IPS-NIHi7 (cell line): Measurements from ENCODE around the gene NKIRAS1.
"Not testable (repeated sequence)": the region's sequence is repeated elsewhere in the genome, so short reads cannot be mapped to it uniquely, and the experiment has no call there.

Source experiments
- DNase-seq: peaks from one replicate; pipeline ENCODE4 v3.0.0; 2012; ENCODE audit warnings: mixed read lengths; ENCODE audit errors: extremely low spot score

Gene NKIRAS1

DNA sequence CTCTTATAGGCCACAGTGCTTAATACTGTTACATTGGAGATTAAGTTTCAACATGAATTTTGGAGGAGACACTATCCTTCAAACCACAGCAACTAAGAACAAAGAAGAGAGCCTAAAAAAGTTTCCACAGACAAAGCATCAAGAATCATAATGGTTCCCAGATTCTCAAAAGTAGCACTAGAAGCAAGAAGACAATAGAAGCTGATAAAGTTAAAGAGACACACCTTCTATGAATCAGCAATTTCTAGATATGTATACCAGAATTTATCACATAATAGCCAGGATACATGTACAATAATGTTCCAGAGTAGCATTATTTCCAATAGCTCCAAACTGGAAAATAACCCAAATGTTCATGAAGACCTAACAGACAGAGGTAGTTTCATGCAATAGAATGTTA is 12.2 kb downstream of the NKIRAS1 start:
- no peak for DNase-seq

DNA sequence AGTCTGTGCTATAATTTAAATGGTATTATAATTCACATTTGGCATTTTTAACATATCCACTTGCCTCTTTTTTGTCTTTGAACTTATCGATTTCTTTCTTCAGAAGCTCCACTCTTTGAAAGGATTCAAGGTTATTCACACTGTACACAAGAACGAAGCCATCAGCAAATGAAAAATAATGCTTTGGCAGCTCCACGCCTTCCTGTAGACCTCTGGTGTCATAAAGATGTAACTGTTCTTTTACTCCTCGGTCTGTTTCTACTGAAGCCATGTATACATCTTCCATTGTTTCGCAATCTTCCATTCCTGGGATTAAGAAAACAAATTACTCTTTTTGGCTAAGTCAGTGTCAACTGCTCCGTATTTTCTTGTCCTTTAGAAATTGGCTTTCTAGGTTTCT is 16.0 kb downstream of the NKIRAS1 start:
- no peak for DNase-seq

DNA sequence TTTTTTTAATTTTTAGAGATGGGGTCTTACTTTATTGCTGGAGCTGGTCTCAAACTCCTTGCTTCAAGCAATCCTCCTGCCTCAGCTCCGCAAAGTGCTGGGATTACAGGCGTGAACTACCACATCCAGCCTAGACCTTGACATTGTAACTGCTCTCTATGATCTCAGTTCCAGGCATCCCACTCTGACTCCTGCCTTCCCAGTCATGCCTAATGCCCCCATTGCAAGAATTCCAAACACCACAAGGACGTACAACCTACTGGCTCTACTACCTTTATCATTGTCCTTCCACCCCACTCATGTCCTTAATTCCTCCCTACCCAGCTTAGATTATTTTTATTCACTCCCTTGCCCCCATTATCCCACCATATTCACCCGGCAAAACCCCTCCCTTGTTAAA is 21.6 kb downstream of the NKIRAS1 start:
- DNase-seq: no peak

DNA sequence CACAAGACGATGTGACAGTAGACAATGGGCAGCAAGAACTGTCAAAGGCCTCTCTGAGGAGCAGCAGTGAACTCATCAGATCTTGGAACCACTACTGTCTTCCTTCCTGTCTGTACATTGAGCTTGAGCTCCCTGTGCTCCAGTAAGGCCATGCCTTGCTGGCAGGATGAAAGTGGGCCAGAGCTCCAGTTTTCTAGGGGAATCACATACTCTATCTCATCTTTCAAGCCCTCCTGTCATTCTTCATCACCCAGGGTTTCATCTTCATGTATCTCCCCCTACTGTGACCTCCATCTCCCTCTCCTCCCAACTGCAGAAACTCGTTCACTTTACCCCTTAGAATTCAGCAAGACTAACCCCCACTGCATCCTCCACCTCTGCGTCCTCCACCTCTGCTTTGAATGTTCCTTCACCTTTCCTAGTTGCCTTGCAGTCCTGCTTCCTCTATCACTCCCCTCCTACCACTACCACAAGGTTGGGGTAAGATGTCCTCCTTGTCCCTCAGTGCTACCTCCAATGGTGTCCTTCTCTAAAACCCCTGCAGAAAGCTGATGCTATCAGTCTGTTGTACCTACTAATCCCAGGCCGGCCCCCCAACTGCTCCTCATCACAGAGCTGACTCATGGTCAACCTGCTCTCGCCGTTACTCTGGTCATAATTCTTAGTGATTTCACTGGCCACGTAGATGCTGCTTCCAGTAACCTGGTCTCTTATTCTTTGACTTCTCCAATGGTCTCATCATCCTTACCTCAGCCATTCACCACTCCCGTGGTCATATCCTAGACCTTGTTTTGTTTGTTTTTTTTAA is 22.3 kb downstream of the NKIRAS1 start:
- no peak for DNase-seq

DNA sequence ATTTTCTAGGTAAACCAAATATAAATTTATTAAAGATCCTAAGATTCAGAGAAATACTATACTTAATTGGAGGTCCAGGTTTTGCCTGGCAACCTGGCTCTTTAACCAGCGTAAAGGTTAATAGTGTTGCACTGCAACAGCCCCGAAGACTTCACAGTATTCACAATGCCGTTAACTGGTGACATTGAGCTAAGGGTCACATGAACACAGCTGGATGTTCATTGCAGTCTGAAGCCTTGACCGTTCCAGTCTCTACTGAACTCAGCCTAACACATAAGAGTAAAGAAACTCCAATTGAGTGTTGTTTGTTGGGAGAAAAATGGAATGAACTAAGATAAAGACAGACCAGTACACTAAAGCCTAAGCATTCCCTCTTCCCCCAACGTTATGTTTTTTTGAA is 26.8 kb downstream of the NKIRAS1 start:
- no peak for DNase-seq

DNA sequence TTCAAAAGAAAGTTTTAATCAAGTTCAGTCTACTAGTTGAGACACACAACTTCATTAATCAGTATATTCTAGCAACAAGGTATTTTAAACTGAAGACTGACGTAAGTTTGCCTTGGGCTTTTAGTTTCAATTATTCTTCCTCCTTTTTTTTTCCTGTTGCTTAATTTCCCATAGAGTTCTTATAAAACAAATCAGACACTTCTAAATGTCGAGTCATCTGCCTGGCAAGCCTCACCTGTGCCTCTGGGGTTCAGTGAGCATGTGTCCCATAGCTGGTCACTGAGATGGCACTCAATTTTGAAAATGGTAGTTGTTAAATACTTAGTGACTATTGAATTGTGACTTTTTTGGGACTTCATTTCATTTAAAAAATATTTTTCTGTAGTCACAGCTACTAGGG is 27.4 kb downstream of the NKIRAS1 start:
- no peak for DNase-seq

DNA sequence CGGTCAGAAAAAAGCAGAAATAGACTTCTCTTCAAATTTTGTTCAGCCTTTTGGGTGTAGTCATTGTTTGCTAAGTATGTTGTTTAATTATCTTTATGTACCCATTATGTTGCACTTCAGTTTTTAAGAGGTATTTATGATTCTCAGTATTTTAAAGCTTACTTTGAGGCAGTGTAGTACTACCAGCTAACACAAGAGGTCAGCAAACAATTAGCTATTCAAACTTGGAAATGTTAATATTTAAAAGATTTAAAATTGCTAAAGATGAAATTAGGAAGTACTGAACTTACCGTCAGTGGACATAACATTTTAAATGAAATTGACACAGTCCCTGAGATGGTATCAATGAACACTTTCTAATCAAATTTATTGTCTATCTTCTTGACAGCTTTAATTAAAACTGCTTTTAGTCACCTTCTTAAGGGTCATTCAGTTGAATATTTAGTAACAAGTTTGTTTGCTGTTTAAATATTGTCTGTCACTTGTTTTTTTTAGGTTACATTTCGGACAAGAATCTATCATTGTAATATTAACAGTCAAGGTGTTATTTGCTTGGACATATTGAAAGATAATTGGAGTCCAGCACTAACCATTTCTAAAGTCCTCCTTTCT is 28.1 kb downstream of the NKIRAS1 start:
- DNase-seq: no peak

DNA sequence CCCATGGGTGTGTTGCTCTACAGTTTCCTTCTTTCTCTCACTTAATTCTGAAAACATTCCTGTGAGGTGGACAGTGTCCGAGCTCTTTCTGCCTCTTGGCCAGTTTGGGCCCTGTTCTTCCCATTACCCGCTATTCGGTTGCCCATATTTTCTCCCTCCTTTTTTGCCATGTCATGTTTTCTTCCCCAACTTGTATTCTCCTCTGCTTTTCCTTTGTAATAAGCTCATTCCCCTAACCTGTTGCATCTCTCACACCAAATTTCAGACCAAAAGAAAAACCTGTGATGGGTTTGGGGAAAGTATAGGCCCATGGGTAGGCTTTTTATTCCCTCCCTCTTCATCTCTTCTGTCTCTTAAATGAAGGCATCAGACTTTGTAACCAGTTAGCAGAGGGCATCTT is 30.5 kb downstream of the NKIRAS1 start:
- DNase-seq: no peak

DNA sequence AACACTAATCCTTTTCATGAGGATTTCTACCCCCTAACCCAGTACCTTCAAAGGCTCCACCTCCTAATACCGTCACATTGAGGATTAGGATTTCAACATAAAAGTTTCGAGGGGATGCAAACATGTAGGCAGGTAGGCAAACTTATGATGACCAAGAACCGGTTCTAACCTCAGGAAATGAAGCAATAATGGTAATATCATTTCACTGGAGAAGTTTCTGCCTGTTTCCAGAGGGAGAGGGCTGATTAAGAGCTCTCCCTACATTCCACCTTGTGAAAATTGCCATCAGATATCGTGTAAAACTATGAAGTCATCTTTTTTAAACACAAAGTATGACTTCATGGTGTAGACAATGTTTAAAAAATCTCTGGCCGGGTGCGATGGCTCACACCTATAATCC is 31.6 kb downstream of the NKIRAS1 start:
- DNase-seq: no peak

DNA sequence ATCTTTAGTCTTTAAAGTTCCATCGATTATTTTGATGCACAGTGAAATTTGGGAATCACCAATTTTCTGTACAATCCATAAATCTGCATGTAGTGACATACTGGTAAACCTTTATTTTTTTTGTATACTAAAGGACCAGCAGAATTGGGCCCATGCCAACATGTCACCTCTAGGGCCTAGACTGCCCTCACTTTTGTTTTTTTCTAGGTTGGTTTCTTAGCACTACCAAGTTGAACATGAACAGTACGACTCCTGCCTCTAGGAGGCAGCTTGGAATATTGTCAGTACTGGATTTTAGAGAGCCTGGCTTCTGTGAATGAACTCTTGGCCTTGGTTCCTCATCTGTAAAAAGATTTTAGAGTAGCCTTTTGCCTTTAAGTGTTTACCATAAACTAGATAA is 32.3 kb downstream of the NKIRAS1 start:
- no peak for DNase-seq

DNA sequence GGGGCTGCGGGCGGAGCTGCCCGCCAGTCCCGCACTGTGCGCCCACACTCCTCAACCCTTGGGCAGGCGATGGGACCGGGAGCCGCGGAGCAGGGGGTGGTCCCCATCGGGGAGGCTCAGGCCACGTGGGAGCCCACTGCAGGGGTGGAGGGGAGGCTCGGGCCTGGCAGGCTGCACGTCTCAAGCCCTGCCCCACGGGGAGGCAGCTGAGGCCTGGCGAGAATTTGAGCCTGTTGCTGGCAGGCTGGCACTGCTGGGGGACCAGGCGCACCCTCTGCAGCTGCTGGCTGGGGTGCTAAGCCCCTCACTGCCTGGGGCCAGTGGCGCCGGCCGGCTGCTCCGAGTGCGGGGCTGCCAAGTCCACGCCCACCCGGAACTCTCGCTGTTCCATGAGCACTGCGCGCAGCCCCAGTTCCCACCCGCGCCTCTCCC is 34.3 kb downstream of the NKIRAS1 start:
- no peak for DNase-seq

DNA sequence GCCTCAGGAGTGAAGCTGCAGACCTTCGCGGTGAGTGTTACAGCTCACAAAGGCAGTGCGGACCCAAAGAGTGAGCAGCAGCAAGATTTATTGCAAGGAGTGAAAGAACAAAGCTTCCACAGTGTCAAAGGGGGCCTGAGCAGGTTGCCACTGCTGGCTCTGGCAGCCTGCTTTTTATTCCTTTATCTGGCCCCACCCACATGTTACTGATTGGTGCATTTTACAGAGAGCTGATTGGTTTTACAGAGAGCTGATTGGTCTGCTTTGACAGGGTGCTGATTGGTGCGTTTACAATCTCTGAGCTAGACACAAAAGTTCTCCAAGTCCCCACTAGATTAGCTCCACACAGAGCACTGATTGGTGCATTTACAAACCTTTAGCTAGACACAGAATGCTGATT is 34.8 kb downstream of the NKIRAS1 start:
- not testable (repeated sequence) for DNase-seq

DNA sequence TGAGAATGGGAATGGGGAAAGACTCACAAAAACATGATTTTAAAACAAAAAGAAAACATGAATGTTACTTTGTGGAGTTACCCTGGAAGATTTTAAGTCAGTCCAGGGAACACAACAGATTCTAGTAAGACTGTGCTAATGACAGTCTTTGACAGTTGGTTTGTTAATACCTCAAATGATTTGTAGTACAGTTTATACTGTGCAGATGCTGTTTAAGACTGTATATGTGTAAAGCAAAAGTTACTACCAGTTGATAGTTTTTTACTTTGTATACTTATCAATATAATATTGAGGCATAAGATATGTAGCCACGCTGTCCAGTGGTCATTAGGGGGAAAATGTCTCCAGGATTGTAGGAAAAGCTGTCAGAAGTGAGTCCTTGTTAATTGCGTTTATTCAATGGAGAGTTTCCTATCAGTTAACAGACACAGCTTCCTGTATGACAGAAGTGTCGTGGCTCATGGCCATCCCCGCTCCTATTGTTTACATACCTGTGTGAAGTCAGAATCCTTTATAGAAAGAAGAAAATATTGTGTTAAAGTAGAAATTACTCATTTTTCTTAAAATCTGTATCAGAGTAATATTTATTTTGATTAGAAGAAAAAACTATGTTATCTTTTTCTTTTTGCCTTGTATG is 36.0 kb downstream of the NKIRAS1 start:
- DNase-seq: no peak

DNA sequence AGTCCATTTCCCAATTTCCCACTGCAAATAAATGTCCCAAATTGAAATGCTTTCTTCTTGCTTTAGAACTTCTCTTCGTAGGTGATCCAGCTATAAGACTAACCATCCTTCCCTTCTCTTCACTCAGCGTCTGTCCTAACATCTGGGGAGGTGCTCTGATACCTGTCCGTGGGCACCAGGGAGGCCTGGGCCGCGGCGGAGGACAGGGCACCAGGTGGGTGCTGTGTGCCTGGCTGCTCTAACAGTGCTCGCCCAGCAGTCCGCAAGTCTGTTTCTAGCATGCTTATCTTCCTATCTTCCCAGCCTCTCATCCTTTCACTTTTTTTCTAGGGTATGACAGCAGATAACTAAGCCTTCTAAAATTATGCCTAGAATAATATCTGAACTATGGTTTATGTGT is 37.3 kb downstream of the NKIRAS1 start:
- no peak for DNase-seq

DNA sequence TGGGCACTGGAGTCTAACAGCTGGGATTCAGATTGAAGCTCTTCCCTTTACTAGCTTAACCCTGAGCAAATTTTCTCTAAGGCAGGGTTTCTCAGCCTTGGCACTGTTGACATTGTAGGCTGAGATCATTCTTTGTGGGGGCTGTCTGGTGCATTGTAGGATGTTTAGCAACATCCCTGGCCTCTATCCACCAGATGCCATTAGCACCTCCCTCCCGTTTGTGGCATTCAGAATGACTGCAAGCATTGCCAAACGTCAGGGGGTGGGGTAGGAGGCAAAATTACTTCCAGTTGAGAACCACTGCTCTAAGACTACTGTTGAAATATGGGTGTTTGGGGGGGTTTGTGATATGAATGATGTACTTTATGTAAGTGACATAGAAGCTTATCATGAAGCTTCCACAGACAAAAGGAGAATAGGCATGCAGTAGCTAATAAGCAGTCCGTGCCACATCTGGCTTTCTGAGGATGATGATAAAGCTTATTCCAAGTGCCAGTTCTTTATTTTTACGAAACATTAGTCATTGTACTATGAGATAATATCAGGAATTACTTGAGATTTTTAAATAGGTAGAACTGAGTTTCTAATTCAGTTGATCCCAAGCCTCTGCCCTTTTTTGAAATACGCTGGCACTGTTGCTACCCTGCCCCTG is 39.3 kb downstream of the NKIRAS1 start:
- DNase-seq: no peak

DNA sequence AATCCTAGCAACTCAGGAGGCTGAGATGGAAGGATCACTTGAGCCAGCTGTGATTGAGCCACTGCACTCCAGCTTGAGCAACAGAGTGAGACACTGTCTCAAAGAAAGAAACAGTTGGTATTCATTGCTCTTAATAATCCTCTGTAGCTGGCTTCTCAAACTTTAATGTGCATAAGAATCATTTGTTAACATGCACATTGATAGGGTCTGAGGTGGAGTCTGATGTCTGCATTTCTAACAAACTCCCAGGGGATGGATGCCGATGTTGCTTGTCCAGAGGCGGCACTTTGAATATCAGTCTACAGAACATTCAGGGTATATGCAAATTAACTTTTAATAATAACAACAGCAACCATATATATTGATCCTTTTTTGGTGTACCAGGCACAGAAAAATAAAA is 39.9 kb downstream of the NKIRAS1 start:
- DNase-seq: no peak

DNA sequence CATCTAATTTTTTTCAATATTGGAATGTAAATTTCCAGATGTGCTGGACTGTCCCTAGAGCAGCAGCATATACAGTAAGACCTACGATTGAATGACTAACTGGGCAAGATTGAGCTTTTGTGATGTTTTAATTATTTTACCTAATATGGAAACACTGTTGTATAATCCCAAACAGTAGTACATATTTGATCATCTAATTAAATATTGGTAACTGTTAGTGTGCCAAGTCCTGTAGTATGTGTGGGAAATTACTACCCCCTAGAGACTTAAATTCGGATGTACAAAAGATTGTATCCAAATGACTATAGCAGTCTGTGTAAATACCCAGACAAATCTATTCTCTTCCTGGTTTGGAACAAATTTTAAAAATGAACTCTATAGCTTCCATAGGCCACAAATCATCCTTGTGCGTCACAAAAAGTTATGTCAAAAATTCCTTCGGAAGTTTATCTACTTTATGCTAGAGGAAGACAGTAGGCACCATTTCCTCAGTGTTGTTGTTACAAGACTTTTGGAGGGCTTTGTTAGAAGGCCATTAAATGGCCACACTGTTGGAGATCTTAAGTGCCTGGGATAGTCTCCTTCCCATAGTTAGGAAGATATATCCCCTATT is 41.6 kb downstream of the NKIRAS1 start:
- no peak for DNase-seq

DNA sequence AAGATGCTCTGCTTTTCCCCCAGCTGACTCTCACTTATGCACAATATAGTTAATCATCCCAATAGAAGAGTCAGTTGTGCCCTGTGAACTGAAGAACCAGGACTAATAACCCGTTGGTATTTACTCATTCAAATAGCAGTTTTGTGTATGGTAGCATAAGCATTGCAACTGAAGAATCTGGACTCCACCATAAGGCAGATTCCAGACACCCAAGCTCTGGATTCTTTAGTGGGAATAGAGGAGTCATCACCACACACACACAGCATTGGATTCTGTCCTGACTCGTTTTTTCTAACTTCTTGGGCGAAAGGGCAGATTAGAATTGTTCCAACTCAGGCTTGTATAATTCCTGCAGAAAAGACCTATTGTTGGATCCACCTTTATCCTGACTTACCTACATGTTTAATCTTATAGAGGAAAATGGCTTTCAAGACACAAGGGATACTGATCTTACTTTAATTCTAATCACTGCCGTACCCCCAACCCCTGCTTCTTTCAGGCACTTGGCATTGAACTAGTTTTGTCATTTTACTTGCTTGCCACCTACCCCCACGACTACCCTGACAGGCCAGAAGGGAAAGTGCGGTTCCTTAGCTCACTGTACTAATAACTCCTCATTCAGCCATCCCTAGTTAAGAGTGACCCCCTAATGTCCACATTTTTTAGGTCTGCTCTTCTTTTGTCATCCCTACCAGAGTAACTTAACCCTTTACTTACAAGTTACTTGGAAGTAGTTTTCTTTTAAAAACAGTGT is 42.3 kb downstream of the NKIRAS1 start:
- no peak for DNase-seq

DNA sequence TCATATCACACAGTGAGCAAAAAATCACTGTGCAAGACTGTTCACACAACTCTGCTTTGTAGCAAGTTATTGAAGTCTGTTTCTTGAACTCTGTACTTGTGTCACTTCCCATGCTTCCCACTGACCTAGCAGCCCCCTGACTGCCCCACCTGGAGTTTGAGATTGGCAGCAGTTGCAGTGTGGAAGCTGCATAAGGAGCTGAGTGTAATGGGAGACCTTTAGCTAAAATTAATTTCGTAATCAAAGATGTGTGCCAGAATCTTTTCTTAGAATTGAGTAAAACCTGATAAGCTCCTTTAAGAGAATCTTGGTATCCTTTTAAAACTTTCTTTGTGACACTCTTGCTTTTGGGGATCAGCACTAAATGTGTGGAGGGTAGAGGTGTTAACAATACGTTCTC is 42.8 kb downstream of the NKIRAS1 start:
- DNase-seq: no peak

DNA sequence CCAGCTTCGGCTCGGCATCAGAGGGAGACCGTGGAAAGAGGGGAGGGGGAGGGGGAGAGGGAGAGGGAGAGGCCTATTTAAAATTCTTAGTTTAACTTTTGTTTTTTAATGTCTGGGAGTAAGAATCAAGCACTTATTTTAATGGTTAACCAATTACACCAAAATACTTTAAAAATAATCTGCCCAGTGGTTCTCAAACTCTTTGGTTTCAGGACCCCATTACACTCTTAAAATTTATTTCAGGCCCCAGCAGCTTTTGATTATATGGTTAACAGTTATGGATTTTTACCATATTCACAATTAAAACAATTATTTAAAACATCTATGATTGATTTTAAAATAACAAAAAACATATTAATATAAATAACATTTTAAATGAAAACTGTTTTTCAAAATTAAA is 44.5 kb downstream of the NKIRAS1 start:
- no peak for DNase-seq

DNA sequence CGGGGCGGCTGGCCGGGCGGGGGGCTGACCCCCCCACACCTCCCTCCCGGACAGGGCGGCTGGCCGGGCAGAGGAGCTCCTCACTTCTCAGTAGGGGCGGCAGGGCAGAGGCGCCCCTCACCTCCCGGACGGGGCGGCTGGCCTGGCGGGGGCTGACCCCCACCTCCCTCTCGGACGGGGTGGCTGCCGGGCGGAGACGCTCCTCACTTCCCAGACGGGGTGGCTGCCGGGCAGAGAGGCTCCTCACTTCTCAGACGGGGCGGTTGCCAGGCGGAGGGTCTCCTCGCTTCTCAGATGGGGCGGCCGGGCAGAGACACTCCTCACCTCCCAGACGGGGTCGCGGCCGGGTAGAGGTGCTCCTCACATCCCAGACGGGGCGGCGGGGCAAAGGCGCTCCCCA is 45.4 kb downstream of the NKIRAS1 start:
- DNase-seq: not testable (repeated sequence)
